Measurements from ENCODE around the gene TSPYL2. TPM values are rescaled to one million over a fixed set of nuclear protein-coding genes. Genes with fewer than 3 reads are reported as not detected.

Gene TSPYL2
- total RNA-seq, 1 donor from 2014 or later, result 3.2 TPM

Other genes with a start within 250 kb of the TSPYL2 start
- gene XAGE3, start 214.3 kb upstream of the TSPYL2 start, total RNA-seq, result not detected in 2 replicates
- 3.2 and 6.6 TPM in 2 replicates for gene FAM156B, start 185.0 kb upstream of the TSPYL2 start, total RNA-seq
- 5.0 and 12.6 TPM in 2 replicates for gene FAM156A, start 123.8 kb upstream of the TSPYL2 start, total RNA-seq
- 1.5 and 2.2 TPM in 2 replicates for gene GPR173, start 33.6 kb upstream of the TSPYL2 start, total RNA-seq
- gene KANTR, start 11.8 kb downstream of the TSPYL2 start, total RNA-seq, result 1.9 and 3.1 TPM in 2 replicates
- 39.2 and 60.0 TPM in 2 replicates for gene KDM5C, start 142.8 kb downstream of the TSPYL2 start, total RNA-seq
- gene IQSEC2, start 199.2 kb downstream of the TSPYL2 start, total RNA-seq, result 3.9 and 4.5 TPM in 2 replicates